AG09319 (cell line): ENCODE results near the gene CCDC60.

Experiments used
- DNase-seq: peaks from one replicate; pipeline ENCODE4 v3.0.0-alpha.2; 2010; ENCODE audit warnings: low read depth; ENCODE audit errors: extremely low read depth
- TF ChIP-seq, protein P1 (sequence below): IDR thresholded peaks from 2 replicates; pipeline ENCODE4 v1.5.1; 2011; ENCODE audit warnings: low read depth, mild to moderate bottlenecking, inconsistent platforms, low read length, moderate library complexity

Gene CCDC60

DNA sequence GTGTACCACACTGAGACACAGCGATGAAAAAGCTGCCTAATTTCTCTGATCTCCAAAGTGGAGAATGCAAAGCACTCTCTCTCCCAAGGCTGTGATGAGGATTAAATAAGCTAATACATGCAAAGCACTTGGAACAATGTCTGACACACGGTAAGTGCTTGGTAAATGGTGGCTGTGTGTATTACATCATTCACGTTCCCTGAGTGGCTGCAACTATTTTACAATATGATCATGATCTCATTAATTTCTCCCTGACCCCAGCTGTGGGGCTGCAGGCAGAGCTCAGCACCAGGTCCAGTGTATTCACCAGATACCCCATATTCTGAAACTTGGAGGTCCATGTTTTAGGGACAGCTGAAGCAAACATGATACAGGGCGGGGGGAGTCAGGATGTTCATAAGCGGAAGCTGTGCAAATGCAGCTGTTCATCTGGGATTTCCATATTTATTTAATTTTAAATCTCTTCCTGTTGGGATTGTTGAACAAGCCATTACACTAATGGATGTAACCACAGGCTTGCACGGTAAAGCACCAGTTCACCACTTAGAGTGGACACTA, 106.4 kb downstream of the CCDC60 start:
- TF ChIP-seq, protein P1, sequence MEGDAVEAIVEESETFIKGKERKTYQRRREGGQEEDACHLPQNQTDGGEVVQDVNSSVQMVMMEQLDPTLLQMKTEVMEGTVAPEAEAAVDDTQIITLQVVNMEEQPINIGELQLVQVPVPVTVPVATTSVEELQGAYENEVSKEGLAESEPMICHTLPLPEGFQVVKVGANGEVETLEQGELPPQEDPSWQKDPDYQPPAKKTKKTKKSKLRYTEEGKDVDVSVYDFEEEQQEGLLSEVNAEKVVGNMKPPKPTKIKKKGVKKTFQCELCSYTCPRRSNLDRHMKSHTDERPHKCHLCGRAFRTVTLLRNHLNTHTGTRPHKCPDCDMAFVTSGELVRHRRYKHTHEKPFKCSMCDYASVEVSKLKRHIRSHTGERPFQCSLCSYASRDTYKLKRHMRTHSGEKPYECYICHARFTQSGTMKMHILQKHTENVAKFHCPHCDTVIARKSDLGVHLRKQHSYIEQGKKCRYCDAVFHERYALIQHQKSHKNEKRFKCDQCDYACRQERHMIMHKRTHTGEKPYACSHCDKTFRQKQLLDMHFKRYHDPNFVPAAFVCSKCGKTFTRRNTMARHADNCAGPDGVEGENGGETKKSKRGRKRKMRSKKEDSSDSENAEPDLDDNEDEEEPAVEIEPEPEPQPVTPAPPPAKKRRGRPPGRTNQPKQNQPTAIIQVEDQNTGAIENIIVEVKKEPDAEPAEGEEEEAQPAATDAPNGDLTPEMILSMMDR: no peak
- DNase-seq: no peak

DNA sequence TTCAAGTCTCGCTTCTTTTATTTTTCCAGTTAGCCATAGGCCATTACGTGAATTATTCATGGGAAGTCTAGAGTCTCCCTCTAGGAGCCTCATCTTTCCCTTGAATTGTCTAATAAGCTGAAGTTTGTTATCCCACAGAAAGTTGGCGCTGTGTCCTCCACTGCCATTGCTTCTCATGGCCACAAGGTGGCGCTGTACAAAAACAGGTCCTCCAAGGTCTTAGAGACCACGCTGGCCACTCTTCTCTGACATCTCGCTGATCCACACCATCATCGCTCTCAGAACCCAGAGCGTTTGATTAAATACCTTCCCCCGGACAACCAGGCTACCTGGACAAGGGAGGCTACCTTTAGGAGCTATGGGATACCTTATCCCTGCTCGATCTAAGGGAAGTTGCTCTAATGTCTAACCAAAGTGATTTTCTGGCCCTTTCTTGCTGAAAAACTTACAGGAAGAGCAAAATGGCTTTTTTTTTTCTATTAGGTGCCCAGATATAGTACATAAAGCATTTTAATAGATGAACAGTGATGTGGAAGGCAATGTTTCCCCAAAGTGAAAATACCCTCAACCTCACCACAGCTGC, 110.0 kb downstream of the CCDC60 start:
- TF ChIP-seq, protein P1: peak; percentile 26
- DNase-seq: no peak

DNA sequence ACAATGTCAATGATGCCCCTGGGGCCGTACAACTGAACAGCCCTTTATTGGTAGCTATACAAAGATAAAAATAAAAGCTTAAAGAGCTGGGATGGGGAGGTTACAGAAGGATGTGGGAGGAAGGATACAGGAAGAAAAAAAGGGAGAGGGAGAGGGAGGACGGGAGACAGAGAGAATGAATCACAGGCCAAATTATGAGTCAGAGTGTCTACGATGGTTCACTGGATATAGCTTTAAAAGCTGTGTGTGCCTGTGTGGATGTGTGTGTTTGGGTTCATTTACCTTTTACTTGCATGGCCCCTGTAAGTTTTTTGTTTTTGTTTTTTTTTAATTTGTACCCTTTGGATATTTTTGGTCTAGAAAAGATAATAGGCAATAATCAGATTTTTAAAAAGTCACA, 111.9 kb downstream of the CCDC60 start:
- TF ChIP-seq, protein P1: no peak
- DNase-seq: no peak

DNA sequence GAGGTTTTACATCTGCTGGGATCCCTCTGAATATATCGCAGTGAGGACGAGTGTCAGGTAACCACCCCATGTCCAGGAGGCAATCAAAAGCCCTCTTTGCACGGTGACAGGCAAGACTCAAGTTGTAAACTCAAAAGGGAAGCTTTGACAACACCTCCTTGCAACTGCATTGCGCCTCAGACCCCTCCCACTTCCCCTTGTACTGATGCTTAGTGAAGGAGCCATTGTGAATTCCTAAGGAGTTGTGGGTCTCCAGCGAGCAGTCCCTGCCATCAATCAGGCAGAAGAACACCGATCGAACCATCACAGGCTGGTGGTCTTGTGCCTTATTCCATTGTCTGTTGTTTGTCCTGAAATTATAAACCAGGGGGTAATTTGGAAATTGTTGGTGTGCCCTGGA, 112.6 kb downstream of the CCDC60 start:
- TF ChIP-seq, protein P1: no peak
- no peak for DNase-seq

DNA sequence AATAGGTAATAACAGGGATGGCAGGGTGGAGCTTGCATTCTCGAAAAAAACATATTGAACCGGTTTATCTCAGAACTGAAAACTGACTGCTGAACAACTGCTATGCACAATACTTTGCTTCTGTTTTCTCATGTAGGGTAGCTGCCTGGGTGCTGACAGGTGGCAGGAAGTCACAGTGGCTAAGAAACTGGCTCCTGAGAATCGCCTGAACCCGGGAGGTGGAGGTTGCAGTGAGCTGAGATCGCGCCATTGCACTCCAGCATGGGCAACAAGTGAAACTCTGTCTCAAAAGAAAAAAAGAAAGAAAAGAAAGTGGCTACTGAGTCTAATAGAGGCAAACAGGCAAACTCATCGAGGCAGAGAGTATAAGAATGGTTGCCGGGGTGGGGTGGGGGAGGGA, 113.1 kb downstream of the CCDC60 start:
- TF ChIP-seq, protein P1: no peak
- no peak for DNase-seq

DNA sequence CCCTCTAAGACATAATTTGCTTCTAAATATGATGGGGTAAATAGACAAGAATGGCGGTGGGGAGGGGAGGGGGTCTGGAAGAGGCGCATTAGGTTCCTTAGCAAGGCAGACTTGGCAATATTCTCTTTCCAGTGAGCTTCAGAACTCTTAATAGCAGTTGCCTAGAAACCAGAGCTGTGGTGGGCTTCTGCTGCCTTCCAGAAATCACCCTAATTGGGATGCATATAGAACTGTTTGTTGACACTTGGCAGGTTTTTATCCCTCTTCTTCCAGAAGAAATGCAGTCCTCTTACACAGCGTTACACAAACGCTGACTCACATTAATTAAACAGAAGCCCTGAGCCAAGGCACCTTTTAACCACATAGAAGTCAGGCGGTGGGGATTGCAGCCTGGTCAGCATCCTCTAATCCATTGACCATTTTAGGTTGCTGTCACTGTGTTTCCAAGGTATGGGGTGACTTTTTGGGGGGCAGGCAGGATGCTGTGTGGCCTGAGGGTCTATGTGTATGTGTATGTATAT, 114.1 kb downstream of the CCDC60 start:
- TF ChIP-seq, protein P1: no peak
- no peak for DNase-seq

DNA sequence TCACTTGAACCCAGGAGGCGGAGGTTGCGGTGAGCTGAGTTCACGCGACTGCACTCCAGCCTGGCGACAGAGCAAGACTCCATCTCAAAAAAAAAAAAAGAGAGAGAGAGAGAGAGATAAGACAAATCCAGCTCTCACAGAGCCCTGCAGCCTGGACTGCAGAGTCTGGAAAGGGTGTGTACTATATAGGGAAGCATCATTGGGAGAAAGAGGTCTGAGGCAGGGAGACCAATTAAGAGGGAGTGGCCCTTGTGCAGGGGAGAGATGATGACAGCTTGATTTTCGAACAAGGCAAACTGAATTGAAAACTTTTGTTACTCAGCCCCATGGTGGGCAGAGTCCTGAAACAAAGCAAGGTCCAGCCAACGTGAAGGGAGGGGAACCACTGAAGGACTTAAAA, 116.2 kb downstream of the CCDC60 start:
- DNase-seq: no peak

More for the DNA sequence above, 116.2 kb downstream of the CCDC60 start:
- TF ChIP-seq, protein P1: no peak
